Measurements from ENCODE around the gene STK24.

DNA sequence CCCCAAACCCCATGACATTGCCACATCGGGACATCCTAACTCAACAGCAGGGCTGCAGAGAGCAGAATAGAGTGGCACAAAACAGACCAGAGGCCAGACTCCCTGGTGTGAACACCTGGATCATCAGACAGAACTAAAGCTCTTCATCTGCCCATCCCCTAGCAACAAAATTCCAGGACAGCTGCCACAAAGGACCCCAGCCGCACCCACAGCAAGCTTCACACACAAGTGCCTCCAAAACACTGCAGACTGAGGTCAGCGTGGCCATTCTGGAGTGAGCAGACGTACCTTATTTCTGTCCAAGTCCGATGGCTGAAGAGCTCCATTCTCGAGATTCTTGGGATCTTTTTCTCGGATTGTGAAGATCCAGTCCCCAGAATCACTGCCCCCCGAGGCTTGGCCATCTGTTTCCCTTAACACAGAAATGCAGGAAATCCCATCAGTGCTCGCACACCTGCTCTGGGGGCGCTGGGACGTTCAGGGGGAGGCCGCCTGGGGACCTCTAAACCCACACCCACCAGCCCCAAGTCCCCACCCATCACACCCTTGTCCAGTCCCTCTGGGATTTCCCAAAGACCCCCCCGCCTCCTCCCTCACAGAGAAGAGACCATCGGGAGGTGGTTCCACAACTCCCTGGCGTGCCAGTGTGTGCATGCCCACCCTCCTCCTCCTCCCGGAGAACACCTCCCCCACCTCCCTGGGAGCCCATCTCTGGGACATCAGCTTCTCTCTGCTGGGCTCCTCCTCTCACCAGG is 115.2 kb downstream of the STK24 start:
- TF ChIP-seq, protein P1, sequence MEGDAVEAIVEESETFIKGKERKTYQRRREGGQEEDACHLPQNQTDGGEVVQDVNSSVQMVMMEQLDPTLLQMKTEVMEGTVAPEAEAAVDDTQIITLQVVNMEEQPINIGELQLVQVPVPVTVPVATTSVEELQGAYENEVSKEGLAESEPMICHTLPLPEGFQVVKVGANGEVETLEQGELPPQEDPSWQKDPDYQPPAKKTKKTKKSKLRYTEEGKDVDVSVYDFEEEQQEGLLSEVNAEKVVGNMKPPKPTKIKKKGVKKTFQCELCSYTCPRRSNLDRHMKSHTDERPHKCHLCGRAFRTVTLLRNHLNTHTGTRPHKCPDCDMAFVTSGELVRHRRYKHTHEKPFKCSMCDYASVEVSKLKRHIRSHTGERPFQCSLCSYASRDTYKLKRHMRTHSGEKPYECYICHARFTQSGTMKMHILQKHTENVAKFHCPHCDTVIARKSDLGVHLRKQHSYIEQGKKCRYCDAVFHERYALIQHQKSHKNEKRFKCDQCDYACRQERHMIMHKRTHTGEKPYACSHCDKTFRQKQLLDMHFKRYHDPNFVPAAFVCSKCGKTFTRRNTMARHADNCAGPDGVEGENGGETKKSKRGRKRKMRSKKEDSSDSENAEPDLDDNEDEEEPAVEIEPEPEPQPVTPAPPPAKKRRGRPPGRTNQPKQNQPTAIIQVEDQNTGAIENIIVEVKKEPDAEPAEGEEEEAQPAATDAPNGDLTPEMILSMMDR (conservative IDR thresholded peaks at IDR 0.05; ENCODE audit: low read length): no peak
- TF ChIP-seq EZH2phosphoT487 (IDR thresholded peaks at IDR 0.05; ENCODE audit: borderline replicate concordance, low read depth, low read length): no peak

All from OCI-LY7 (cell line).